Measurements from ENCODE around the gene LCN9. TPM values are rescaled to one million over a fixed set of nuclear protein-coding genes. Genes with fewer than 3 reads are reported as not detected.

Gene LCN9
- total and polyA plus RNA-seq, 2 of the 13 experiments (the other 11 are each of a cell fraction or from before 2014, with no cell fraction given), result not detected

DNA sequence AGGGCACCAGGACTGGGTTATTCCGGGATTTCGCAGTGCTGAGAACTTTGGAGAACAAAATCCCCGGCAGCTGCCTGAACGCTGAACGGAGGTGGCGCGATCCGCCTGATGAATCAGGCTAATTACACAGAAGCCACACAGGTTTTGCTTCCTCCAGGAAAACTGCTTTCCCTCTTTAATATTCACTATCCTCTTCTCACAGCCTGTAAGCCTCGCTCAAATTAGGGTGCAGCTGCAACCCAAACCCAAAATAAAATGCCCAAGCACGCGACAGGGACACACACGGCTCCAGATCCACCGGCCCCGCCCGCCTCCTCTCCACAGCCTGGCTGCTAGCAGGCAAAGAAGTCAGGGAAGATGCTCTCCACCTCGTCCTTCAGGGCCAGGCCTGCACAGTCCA, 30.2 kb downstream of the LCN9 start:
- no peak overlapping the region for H3K4me2 ChIP-seq (ENCODE audit: low read depth, low read length)
- TF ChIP-seq, protein P1, sequence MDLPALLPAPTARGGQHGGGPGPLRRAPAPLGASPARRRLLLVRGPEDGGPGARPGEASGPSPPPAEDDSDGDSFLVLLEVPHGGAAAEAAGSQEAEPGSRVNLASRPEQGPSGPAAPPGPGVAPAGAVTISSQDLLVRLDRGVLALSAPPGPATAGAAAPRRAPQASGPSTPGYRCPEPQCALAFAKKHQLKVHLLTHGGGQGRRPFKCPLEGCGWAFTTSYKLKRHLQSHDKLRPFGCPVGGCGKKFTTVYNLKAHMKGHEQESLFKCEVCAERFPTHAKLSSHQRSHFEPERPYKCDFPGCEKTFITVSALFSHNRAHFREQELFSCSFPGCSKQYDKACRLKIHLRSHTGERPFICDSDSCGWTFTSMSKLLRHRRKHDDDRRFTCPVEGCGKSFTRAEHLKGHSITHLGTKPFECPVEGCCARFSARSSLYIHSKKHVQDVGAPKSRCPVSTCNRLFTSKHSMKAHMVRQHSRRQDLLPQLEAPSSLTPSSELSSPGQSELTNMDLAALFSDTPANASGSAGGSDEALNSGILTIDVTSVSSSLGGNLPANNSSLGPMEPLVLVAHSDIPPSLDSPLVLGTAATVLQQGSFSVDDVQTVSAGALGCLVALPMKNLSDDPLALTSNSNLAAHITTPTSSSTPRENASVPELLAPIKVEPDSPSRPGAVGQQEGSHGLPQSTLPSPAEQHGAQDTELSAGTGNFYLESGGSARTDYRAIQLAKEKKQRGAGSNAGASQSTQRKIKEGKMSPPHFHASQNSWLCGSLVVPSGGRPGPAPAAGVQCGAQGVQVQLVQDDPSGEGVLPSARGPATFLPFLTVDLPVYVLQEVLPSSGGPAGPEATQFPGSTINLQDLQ (CRISPR knock-in tag; IDR thresholded peaks at IDR 0.05), result no peak
- TF ChIP-seq ZNF367 (CRISPR knock-in tag; IDR thresholded peaks at IDR 0.05; ENCODE audit: borderline replicate concordance), result no peak
- TF ChIP-seq ZNF839 (CRISPR knock-in tag; IDR thresholded peaks at IDR 0.05; ENCODE audit: borderline replicate concordance), result no peak
- TF ChIP-seq ZNF646 (CRISPR knock-in tag; IDR thresholded peaks at IDR 0.05), result no peak
- TF ChIP-seq SNAI1 (CRISPR knock-in tag; IDR thresholded peaks at IDR 0.05; ENCODE audit: borderline replicate concordance), result no peak
- no peak for TF ChIP-seq DR1 (CRISPR knock-in tag; IDR thresholded peaks at IDR 0.05)
- no peak for TF ChIP-seq CREM (IDR thresholded peaks at IDR 0.05)
- TF ChIP-seq CREM (CRISPR knock-in tag; IDR thresholded peaks at IDR 0.05), result no peak
- TF ChIP-seq, protein P2, sequence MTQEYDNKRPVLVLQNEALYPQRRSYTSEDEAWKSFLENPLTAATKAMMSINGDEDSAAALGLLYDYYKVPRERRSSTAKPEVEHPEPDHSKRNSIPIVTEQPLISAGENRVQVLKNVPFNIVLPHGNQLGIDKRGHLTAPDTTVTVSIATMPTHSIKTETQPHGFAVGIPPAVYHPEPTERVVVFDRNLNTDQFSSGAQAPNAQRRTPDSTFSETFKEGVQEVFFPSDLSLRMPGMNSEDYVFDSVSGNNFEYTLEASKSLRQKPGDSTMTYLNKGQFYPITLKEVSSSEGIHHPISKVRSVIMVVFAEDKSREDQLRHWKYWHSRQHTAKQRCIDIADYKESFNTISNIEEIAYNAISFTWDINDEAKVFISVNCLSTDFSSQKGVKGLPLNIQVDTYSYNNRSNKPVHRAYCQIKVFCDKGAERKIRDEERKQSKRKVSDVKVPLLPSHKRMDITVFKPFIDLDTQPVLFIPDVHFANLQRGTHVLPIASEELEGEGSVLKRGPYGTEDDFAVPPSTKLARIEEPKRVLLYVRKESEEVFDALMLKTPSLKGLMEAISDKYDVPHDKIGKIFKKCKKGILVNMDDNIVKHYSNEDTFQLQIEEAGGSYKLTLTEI (CRISPR knock-in tag; conservative IDR thresholded peaks at IDR 0.05), result no peak
- TF ChIP-seq ZNF253 (CRISPR knock-in tag; IDR thresholded peaks at IDR 0.05; ENCODE audit: borderline replicate concordance), result no peak
- no peak for TF ChIP-seq ZNF703 (CRISPR knock-in tag; IDR thresholded peaks at IDR 0.05; ENCODE audit: borderline replicate concordance)
- no peak for TF ChIP-seq ZBTB1 (CRISPR knock-in tag; IDR thresholded peaks at IDR 0.05; ENCODE audit: borderline replicate concordance)
- no peak overlapping the region for H3K9ac ChIP-seq (ENCODE audit: insufficient read depth, low read depth, low read length)
- ChIA-PET POLR2A (no interaction called here), CTCF (ENCODE audit: low intra/inter-chr PET ratio, low total read pairs) (no interaction called here)
- BruUV-seq (replicated peaks), result no TSS peak
- no peaks in the 10 kb centered on the region for H3K36me3 ChIP-seq (replicated peaks in 1 of 2; ENCODE audit: control insufficient read depth in 1 of 2, insufficient read depth in 2 of 2, low read length in 2 of 2)
- FAIRE-seq (no peak), ATAC-seq (no peak), DNase-seq (ENCODE audit: low spot score) (no peak)
- H3K27me3 ChIP-seq (ENCODE audit: control insufficient read depth in 1 of 2, insufficient read depth in 2 of 2, low read length in 2 of 2), result peaks cover 29 to 93% of the 10 kb centered on the region in 2 experiments
- 14% methylated on average over 6 of the region's 16 CpGs for WGBS (ENCODE audit: low lambda C conversion rate)
- no peak overlapping the region for H3K4me3 ChIP-seq (replicated peaks in 1 of 3; ENCODE audit: insufficient read depth in 1 of 3, low read depth in 2 of 3, low read length in 3 of 3)
- no peaks in the 10 kb centered on the region for H4K20me1 ChIP-seq (ENCODE audit: insufficient read depth, low read length)
- H3K27ac ChIP-seq (ENCODE audit: extremely low read length, insufficient read depth, low read length), result no peak overlapping the region
- no peak overlapping the region for H2AFZ ChIP-seq (ENCODE audit: low read length)
- H3K79me2 ChIP-seq (ENCODE audit: insufficient read depth, low read length), result no peaks in the 10 kb centered on the region
- H3K4me1 ChIP-seq (ENCODE audit: insufficient read depth, low read length), result no peaks in the 10 kb centered on the region
- in situ Hi-C loops (cut with HindIII; ENCODE audit: extremely low pct_ligation_motif_present, low pct_unique_long_range_greater_than_20kb), result no loop called here
- no peaks in the 10 kb centered on the region for H3K9me3 ChIP-seq (ENCODE audit: low read length)
- intact Hi-C loops (cut with micrococcal nuclease; ENCODE audit: unreplicated experiment), result no loop called here
